NOMO-1 treated with DMSO at 0.1 percent for 48 hours (cell line): ENCODE measurements around the gene SLC4A8.
A peak's percentile ranks its signal among the peaks of the same experiment; 100 is the strongest.

Experiments used
- DNase-seq: peaks from one replicate; lab custom pipeline; 2025; ENCODE audit not compliant: unreplicated experiment; lab: John Stamatoyannopoulos, UW

Gene SLC4A8

DNA sequence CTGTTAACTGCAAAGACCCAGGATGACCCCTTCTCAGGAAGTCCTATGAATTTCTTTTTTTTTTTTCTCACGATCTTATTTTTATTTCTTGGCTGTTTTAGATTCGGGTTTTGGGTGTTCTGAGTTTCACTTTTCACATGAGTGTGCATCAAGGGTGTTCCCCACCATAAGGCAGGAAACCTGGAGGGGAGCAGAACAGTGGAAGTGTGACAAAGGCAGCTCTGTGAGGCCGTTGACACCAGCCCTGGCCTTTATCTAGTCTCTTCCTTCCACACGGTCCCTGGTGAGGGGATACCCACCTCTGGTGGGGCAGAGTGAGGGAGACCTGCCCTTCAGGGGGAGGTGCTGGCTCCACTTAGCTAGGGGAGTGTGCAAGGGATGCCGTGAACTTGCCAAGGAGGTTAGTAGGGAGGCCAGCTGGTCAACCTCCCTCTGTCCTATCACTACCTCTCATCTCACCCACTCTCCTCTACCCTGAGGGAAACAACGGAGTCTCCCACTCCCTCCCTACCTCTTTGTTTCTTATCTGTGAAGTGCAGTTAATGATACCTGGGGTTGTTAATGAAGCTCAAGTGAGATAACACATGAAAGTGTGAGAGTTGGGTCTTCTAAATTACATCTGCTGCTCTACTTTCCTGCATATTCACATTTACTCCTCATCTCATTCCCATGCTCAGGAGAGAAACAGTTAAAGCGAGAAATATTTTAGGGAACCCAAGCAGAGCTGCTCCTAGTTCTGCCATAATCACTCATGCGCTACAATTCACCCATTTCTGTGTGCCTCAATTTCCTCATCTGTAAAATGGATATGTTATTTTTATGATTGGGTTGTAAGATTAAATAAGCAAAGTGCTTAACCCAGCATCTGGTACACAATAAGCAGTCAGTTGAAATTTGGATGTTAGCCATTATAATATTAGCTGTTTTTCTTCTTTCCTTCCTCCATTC, 29.1 kb upstream of the SLC4A8 start:
- DNase-seq, result no peak

DNA sequence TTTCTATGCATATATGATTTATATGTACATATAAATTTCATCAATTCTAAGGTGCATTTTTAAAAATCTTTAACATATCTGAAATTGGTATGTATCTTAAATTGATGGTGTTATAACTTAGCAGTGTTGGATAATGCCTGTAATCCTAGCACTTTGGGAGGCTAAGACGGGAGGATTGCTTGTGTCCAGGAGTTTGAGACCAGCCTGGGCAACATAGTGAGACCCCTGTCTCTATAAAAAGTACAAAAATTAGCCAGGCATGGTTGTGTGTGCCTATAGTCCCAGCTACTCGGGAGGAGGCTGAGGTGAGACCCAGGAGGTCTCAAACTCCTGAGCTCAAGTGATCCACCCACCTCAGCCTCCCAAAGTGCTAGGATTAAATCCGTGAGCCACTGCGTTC, 27.0 kb upstream of the SLC4A8 start:
- DNase-seq, result no peak

DNA sequence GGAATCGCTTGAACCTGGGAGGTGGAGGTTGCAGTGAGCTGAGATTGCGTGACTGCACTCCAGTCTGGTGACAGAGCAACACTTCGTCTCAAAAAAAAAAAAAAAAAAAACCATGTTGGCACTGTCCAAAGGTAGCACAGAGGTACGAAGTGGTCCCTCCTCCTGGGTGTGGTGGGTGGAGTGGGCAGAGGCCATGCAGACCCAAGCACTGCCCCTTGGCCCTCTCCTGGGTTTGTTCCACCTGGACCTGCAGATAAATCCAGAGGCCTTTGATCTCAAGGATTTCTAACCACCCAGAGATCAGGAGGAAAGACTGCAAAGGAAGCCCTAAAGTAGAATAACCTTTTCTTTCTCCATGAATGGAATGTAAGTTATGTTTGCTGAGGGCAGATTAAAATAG, 24.7 kb upstream of the SLC4A8 start:
- DNase-seq, result no peak

DNA sequence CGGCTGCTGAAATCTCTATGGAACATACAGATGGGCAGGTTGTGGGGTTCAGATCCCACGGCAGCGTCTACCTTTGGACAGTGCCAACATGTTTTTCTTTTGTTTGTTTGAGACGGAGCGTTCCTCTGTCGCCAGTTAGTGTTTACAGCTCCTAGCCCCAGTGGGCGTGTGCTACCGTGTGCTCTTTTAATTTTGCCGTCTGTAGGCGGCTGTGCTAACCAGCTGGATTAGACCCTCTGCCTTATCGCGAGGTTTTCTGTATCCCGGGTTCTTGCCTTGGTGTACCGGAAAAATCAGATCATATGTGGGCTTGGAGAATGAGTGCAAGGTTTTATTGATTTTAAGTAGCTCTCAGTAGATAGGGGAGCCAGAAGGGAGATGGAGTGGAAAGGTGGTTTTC, 23.6 kb upstream of the SLC4A8 start:
- DNase-seq, result no peak

DNA sequence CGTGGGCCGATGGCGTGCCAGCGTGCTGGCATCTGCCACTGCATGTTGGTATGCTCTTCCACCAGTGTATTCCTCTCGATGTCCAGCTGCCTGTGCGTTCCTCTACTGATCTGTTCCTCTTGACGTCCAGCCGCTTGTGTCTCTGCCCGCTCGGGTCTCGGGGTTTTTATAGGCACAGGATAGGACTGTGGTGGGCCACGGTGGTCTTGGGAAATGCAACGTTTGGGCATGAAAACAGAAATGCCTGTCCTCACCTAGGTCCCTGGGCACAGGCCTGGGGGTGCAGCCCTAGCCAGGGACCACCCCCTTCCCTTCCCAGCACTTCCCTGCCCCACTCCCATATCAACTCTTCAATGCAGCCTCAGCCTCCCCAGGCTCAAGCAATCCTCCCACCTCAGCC, 23.1 kb upstream of the SLC4A8 start:
- DNase-seq, result no peak

DNA sequence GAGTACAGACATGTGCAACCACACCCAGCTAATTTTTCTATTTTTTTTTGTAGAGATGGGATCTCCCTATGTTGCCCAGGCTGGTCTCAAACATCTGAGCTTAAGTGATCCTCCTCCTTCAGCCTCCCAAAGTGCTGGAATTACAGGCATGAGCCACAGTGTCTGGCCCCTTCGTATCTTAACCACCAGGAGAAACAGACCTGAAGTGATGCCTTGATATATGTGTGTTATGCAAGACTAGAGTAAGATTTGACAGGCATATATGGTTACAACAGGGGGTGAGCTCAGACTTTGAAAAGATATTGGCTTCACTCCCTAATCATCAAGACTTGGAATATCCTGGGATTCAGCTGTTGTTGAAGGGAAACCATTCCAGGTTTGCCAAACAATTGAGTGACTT, 22.7 kb upstream of the SLC4A8 start:
- peak; percentile 15 for DNase-seq

DNA sequence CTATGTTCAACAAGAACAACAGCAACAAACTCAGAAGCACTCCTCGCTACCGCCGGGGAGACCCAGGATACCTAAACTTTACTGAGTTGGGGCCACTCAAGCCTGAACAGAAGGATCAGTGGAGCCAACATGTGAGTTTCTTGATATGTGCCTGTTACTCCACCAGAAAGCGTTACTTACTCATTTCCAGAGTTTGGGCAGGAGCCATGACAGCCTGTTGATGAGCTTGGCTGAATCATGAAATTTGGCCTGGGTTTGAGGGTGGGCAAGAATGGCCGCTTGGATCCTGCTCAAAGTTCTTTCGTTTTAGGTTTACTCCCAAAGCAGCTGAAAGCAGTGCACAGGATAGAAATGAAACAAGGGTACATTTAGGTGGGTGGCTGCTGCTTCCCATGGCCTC, 21.5 kb upstream of the SLC4A8 start:
- DNase-seq, result no peak

DNA sequence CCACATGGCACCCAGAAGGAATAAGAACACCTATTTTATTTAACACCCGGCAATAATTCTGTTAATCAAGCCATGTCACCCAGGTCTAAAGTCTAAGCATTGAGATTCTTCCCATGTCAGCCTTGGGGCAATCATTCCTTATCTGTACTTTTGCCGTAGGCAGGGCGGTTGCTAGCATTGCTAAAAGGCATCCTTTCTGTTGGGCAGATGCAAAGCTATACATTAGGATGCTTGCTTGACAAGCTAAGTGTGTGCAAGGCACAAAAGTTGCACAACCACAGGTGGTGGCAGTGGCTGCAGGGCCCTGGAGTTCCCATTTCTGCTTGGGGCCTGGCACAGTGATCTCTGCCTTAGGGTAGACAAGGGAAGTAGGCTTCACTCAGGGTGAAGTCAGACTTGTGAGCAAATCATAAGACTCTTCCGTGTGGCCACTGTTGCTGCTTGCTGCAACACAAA, 20.9 kb upstream of the SLC4A8 start:
- DNase-seq, result peak; percentile 96

DNA sequence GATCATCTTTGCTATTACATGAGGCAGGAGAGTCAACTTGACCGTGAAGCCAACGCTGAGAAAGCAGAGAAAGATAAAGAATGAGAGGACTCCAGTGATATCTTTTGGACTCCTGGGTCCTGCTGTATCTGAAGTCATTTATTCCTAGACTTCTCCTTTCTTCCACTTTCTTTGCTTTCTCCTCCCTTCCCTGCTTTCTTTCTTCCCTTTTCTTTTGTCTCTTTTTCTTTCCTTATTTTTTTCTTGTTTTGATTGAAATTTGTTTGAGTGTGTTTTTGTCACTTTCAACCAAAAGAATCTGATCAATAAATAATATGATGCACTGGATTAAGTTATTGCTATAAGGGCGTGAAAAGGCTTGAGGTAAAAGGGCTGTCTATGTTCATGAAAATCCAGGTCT, 20.0 kb upstream of the SLC4A8 start:
- no peak for DNase-seq

DNA sequence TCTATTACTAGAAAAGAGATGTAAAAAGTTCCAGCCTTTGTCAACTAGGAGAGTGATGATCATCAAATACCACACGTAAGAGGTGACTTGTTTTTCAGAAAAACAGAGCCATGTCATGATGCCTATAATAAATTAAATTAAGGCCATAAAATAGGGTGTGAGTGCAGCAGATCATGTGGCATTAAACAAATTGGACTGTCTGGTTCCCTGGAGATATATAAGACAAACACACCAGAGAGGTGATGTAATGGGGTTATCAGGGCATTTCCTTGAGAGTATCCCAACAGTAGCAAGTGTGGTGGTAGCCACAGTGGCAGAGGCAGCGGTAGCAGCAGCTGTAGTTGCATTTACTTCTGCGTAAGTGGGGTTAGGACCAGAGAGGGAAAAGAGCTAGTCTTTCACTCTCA, 18.8 kb upstream of the SLC4A8 start:
- no peak for DNase-seq

DNA sequence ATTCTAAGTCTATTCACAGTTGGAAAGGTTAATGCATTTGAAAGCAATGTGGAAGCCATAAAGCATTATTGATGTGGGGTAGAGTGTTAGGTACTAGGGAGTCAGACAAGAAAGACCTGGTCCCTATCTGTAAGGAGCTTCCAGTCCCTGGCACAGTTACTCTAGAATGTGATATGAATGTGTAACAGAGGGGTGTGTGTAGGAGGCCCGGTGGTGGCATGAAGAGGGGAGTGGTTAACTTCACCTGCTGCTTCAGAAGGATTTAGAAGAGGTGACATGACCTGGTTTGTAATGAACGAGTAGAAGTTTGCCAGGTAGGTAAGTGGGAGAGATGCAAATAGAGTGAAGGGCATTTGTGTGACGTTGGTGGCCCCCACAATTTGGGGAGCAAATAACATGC, 18.3 kb upstream of the SLC4A8 start:
- DNase-seq, result no peak

DNA sequence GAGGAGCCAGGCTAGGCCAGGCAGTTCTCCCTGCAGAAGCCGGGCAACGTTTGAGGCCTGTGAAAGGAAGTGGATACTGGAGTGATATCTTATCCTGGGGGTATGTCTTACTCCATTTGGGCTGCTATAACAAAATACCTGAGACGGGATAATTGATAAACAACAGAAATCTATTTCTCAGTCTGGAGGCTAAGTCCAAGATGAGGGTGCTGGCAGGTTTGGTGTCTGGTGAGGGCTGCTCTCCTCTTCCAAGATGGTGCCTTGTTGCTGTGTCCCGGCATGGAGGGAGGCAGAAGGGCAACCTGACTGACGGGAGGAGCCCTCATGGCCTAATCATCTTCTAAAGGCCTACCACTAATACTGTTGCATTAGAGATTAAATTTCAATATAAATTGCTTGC, 17.8 kb upstream of the SLC4A8 start:
- no peak for DNase-seq

DNA sequence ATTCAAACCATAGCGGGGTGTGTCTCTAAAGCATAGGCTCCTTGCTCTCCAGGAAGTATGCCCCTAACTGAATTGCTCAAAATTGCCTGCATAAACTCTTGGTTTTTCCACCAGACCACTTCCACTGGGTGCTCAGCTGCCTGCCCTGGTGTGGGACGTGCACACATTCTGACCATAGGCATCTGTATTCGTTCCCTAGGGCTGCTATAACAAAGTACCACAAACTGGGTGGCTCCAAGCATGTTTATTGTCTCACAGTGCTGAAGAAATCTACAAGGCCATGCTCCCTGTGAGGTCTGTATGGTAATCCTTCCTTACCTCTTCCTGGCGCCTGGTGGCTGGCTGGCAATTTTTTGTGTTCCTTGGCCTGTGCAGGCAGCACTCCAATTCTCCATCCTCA, 17.0 kb upstream of the SLC4A8 start:
- no peak for DNase-seq

DNA sequence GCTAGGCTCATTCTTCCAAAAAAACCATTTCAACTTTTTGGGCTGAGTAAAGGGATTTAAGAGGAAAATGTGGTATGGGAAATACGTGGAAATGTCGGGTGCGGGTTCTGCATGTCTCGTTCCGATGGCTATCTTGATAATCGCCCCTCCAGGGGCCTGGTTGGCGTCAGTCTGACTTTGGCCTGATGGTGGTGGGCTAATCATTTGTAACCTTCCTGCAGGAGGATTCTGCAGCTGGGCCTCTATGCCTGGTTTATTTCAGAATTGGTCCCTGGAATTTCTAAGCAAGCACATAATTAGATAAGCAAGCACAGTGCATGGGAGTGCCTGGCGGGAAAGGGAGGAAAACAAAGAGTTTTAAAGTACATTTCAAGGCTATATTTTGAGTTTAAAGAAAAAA, 14.8 kb upstream of the SLC4A8 start:
- DNase-seq, result no peak

DNA sequence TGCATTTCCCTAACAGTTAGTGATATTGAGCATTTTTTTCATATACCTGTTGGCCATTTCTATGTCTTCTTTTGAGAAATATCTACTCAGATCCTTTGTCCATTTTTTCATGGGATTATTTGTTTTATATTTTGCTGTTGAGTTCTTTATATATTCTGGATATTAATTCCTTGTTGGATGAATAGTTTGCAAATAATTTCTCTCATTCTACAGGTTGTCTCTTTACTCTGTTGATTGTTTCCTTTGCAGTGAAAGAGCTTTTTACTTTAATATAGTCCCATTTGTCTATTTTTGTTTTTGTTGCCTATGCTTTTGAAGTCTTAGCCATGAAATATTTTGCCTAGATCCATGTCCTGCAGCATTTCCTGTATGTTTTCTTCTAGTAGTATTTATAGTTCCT, 11.5 kb upstream of the SLC4A8 start:
- DNase-seq, result no peak

DNA sequence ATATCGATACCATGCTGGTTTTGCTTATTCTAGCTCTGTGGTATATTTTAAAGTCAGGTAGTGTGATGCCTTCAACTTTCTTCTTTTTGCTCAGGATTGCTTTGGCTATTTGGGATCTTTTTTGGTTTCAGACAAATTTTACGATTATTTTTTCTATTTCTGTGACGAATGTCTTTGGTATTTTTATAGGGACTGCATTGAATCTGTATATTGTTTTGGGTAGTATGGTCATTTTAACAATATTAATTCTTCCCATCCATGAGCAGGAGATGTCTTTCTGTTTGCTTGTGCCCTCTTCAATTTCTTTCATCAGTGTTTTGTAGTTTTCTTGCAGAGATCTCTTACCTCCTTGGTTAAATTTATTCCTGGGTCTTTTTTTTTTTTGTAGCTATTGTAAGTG, 10.8 kb upstream of the SLC4A8 start:
- DNase-seq, result no peak

DNA sequence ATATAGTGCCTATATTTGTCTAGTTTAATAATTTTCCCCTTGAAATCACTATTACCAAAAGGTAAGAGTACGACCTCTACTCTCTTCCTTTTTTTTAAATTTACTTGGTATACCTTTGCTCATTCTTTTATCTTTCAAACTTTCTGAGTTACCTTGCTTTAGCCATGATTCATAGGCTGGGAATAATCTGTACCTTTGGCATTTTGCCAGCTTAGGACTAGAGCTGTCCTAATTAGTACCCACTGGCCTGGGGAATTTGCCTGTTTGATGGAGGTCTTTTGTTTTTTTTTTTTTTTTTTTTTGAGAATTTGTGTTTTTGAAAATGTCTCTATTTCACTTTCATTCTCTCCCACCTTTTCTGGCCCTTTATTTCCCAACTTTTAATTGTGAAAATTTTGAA, 8.7 kb upstream of the SLC4A8 start:
- DNase-seq, result no peak

DNA sequence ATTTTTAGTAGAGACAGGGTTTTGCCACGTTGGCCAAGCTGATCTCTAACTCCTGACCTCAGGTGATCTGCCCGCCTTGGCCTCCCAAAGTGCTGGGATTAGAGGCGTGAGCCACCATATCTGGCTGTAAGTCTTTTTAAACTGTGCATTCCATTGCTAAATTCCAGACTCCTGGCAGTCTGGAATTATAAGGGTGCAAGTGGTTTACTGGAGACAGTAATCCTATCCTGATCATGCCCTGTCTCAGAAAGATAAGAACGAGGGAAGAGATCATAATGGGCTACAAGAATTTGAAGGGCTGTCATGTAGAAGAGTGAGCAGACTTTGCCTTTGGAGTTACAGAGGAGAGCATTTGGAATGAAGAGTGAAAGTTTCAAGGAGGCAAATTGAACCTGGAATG, 6.8 kb upstream of the SLC4A8 start:
- no peak for DNase-seq

DNA sequence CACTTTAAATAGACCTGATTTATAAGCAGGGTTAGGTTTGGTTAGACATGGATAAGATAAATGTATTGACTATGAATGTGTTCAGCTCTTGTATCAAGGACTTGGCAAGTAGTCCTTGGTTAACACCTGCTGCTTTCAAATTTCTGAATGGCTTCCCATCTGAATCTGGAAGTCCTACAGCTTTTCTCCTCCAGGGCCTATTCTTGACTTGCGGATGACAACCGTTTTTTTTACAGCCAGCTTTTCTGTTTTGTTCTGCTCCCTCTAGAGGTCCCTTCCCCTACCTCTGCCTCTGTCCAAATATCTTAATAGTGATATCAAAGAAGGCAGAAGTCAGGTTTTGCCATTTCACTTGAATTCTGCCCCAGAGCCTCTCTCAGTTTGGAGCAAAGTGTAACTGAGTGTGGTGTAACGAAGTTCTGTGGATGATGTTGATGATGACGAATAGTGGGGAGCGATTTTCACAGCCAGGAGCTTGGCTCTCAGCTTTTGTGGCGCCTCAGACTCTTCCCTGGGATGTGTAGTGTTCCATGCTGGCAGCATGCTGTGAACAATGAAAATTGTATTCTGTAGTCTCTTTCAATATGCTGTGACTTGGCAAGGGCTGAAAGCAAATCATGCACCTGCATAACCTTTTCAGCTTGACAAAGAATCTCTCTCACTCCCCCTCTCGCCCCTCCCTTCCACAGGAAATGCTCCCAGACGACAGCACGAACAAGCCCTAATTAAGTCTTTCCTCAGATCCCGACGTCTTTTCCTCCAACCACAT, 5.0 kb upstream of the SLC4A8 start:
- DNase-seq, result no peak

DNA sequence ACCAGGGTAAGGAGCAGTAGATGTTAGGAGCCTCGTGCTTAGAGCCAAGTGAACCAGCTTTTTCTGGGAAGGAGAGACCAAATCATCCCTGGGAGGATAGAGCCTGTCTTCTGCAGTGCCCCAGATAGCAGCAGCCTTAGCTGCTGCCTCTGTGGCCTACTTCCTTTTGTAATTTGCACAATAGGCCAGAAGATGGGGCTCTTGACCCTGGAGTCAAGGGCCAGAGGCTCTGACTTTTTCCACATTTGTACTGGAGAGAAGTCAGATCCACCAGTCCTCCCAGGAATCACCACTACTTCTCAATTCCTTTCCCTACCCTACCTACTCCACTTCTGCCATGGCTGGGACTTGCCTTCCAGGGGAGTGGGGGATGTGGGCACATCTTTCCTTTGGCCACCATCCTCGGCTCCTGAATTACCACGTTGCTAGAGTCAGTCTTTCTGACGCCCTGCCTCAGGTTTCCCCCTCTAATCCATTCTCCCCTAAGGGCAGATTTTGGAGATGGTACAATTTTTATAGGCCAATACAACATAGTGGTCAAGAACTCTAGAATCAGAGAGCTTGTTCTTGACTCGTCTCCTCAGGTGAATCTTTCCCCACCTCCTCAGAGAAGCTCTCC, 3.3 kb upstream of the SLC4A8 start:
- DNase-seq, result peak; percentile 68

DNA sequence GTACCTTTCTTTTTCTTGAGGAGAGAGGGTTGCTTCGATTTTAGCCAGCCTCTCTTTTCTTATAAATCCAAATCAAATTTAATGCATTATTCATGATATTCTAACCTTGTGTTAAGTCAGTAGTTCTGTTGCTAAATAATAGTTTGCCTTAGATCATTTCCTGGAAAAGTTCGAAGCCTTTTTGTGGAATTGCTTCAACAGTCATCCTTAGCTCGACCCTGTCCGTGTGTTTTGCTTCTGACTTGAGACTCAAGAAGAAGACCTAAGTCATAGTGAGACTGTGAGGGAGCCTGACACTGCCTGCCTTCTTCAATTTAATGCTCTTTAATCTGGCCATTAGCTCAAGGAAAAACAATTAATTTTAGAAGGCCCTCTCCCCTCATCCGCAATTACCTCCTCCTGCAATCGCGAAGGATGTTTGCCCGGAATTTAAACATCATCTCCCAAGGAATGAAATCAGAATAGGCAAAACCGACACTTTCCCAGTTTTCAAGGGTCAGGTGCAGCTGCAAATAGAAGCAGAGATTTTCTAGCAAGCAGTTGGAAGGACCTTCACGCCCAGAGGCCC, 453 bp upstream of the SLC4A8 start:
- no peak for DNase-seq

DNA sequence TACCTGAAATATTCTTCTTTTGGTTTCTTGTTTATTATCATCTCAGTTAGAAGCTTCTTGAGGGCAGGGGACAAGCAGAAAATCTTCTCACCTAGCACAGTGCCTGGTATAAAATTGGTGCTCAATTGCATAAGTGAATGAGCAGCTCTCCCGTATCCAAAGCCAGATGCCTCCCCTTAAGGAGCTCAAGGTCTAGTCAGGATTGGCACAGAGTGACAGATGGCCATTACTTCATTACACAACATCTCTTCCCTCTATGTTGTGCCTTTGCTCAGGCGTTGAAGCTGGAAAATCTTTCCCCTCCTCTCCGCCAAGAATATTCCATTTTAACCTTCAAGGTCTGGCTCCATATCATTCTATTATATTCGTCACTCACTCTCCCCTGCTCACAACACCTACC, 3.6 kb downstream of the SLC4A8 start:
- DNase-seq, result no peak
